ENCODE results near the gene SLC26A4.
A peak's percentile ranks its signal among the peaks of the same experiment; 100 is the strongest.

SLC26A4 gene

DNA sequence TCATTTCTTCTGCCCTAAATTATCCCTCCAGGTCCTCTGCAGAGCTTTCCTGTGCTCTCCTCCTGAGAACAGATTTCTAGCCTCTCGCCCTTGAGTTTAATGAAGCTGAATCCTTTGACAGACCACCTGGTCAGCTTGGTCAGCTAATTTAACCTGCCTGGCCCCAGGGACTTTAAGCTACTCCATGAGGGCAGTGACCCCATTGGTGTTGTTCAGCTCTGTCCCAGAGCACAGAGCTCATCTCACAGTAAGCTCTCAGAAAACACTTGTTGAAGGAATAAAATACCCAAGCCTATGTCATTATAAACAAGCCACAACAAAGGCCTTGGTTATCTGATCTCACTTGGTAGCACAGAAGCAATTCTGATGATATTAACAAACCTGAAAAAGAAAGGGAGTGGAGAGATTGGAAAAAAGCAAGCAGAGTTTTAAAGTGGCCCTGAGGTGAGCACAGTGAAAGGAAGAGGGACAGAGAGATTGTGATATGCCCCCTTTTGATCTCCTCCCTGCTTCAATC, 24.4 kb downstream of the SLC26A4 start:
- TF ChIP-seq, protein P1, sequence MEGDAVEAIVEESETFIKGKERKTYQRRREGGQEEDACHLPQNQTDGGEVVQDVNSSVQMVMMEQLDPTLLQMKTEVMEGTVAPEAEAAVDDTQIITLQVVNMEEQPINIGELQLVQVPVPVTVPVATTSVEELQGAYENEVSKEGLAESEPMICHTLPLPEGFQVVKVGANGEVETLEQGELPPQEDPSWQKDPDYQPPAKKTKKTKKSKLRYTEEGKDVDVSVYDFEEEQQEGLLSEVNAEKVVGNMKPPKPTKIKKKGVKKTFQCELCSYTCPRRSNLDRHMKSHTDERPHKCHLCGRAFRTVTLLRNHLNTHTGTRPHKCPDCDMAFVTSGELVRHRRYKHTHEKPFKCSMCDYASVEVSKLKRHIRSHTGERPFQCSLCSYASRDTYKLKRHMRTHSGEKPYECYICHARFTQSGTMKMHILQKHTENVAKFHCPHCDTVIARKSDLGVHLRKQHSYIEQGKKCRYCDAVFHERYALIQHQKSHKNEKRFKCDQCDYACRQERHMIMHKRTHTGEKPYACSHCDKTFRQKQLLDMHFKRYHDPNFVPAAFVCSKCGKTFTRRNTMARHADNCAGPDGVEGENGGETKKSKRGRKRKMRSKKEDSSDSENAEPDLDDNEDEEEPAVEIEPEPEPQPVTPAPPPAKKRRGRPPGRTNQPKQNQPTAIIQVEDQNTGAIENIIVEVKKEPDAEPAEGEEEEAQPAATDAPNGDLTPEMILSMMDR (IDR thresholded peaks at IDR 0.05) = no peak
- no peak for DNase-seq
- Mint-ChIP-seq H3K27me3 (ENCODE audit: low read depth, poor library complexity) (peaks cover 10% of the 10 kb centered on the region), H3K9me3 (no peaks in the 10 kb centered on the region), H3K4me1 (no peaks in the 10 kb centered on the region), H3K4me3 (no peak overlapping the region), H3K36me3 (ENCODE audit: low read depth) (no peaks in the 10 kb centered on the region), H3K27ac (peak overlapping the region; percentile 51)

DNA sequence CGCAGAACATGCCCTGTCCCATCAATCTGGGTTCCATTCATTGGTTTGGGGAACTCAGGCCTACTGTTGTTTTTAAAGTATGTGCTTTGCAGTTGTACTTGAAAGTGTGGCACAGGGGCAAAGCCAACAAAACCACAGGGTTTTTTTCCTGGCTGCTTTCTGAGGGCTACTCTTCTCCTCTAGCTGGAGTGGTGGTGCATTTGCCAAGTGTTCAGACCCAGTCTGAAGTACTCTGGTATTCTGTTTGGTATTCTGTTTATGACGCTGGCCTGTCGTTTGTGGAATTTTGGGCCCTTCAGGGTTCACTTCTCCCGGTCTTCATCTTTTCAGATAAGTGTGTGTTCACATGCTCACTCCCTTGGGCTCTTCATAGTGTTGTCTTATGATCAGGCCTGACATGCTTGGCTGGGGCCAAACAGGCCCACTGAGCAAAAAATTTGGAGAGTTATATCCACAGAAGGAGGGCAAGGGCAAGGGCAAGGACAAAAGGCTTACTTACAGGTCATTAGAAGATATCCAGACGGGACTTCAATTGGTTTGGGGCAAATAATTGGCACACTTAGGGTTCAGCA, 26.3 kb downstream of the SLC26A4 start:
- no peaks in the 10 kb centered on the region for H3K36me3 Mint-ChIP-seq (ENCODE audit: low read depth)
- TF ChIP-seq, protein P1 (IDR thresholded peaks at IDR 0.05) = no peak
- H3K4me3 Mint-ChIP-seq = no peak overlapping the region
- H3K9me3 Mint-ChIP-seq = no peaks in the 10 kb centered on the region
- H3K27ac Mint-ChIP-seq = no peak overlapping the region
- H3K27me3 Mint-ChIP-seq (ENCODE audit: low read depth, poor library complexity) = peaks cover 13% of the 10 kb centered on the region
- no peak for DNase-seq
- H3K4me1 Mint-ChIP-seq = no peaks in the 10 kb centered on the region

DNA sequence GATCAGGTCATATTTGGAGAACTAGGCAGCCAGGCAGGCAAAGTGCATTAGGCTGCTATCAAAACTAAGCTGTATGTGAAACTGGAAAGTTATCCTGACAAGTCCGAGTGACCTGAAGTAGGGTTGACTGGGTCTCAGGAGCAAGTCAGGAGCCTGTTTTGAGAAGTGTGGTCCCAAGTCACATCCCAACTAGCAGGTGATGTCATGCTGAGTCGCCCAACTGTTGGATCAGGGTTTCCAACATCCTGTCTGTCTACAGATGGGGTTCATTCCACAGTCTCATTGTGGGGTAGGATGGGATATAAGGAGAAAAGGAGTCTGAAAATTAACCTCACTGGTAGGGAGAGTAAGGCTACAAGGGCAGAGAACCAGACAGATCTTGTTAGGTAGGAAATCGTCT, 27.0 kb downstream of the SLC26A4 start:
- H3K27me3 Mint-ChIP-seq (ENCODE audit: low read depth, poor library complexity) = peaks cover 15% of the 10 kb centered on the region
- DNase-seq = no peak
- TF ChIP-seq, protein P1 (IDR thresholded peaks at IDR 0.05) = no peak

GRCh38 chr7:107689553-107689952, 28.9 kb downstream of the SLC26A4 start:
- Mint-ChIP-seq H3K36me3 (ENCODE audit: low read depth) (no peaks in the 10 kb centered on the region), H3K27ac (no peak overlapping the region), H3K27me3 (ENCODE audit: low read depth, poor library complexity) (peaks cover 24% of the 10 kb centered on the region), H3K9me3 (no peaks in the 10 kb centered on the region), H3K4me3 (no peak overlapping the region), H3K4me1 (no peaks in the 10 kb centered on the region)
- no peak for DNase-seq
- TF ChIP-seq, protein P1 (IDR thresholded peaks at IDR 0.05) = no peak

More for the DNA sequence above, 27.0 kb downstream of the SLC26A4 start:
- Mint-ChIP-seq H3K4me3 (no peak overlapping the region), H3K4me1 (no peaks in the 10 kb centered on the region), H3K9me3 (no peaks in the 10 kb centered on the region), H3K36me3 (ENCODE audit: low read depth) (no peaks in the 10 kb centered on the region), H3K27ac (no peak overlapping the region)

- H3K36me3 Mint-ChIP-seq (ENCODE audit: low read depth) = no peaks in the 10 kb centered on the region
- peaks cover 24% of the 10 kb centered on the region for H3K27me3 Mint-ChIP-seq (ENCODE audit: low read depth, poor library complexity)
- no peak overlapping the region for H3K4me3 Mint-ChIP-seq
- DNase-seq = no peak
- H3K9me3 Mint-ChIP-seq = no peaks in the 10 kb centered on the region
- H3K27ac Mint-ChIP-seq = no peak overlapping the region
- H3K4me1 Mint-ChIP-seq = no peaks in the 10 kb centered on the region
- TF ChIP-seq, protein P1 (IDR thresholded peaks at IDR 0.05) = no peak
These were observed 29.5 kb downstream of the SLC26A4 start for GRCh38 chr7:107690084-107690483.

DNA sequence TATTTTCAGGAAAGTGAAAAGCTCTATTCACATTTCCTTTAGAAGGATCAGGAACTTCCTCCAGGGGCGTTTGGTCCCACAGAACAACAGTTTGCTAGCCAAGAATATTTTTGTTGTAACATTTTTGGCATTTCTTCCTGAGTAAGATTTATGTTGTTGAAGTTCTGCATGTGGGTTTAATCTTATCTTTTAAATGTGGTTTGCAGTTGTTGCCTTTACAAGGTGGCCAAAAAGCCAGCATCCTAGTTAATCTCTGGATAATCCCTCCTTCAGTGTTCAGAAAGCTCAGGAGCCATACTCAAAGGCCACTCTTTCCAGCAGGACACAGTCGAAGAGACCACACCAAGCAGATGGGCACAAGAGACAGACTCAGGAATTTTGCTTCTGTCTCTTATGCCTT, 30.0 kb downstream of the SLC26A4 start:
- H3K36me3 Mint-ChIP-seq (ENCODE audit: low read depth) = no peaks in the 10 kb centered on the region
- H3K4me1 Mint-ChIP-seq = no peaks in the 10 kb centered on the region
- TF ChIP-seq, protein P1 (IDR thresholded peaks at IDR 0.05) = no peak
- no peak overlapping the region for H3K27ac Mint-ChIP-seq
- no peak for DNase-seq
- H3K9me3 Mint-ChIP-seq = no peaks in the 10 kb centered on the region
- H3K27me3 Mint-ChIP-seq (ENCODE audit: low read depth, poor library complexity) = peaks cover 23% of the 10 kb centered on the region
- no peak overlapping the region for H3K4me3 Mint-ChIP-seq

All from nephron progenitor cell (in vitro differentiated cells).